H9 (cell line): ENCODE results near the gene OR9K2. TPM values are rescaled to one million over a fixed set of nuclear protein-coding genes. Genes with fewer than 3 reads are reported as not detected.

Experiments
- DNase-seq: peaks from one replicate; pipeline ENCODE4 v3.0.0-alpha.2; 2017
- H2AFZ ChIP-seq: one replicate; pipeline ENCODE4 v1.6.1; 2013; ENCODE audit warnings: mild to moderate bottlenecking, low read length, control low read depth, moderate library complexity
- H2AK5ac ChIP-seq: 2 replicates; pipeline ENCODE4 v1.6.1; 2013; ENCODE audit warnings: low read length, control low read depth, mixed read lengths; ENCODE audit not compliant: insufficient read length
- H2BK120ac ChIP-seq: one replicate; pipeline ENCODE4 v1.6.1; 2013; ENCODE audit warnings: low read depth, mild to moderate bottlenecking, low read length, control low read depth, inconsistent platforms; ENCODE audit not compliant: poor library complexity, severe bottlenecking
- H2BK12ac ChIP-seq: 2 replicates; pipeline ENCODE4 v1.6.1; 2013; ENCODE audit warnings: low read length, control low read depth, mixed read lengths, low read depth; ENCODE audit not compliant: insufficient read length
- H2BK15ac ChIP-seq: 2 replicates; pipeline ENCODE4 v1.6.1; 2013; ENCODE audit warnings: low read depth, low read length, control low read depth
- H2BK20ac ChIP-seq: one replicate; pipeline ENCODE4 v1.6.1; 2013; ENCODE audit warnings: low read depth, mild to moderate bottlenecking, low read length, control low read depth, inconsistent platforms; ENCODE audit not compliant: poor library complexity, severe bottlenecking
- H2BK5ac ChIP-seq: 2 replicates; pipeline ENCODE4 v1.6.1; 2013; ENCODE audit warnings: low read length, control low read depth, mixed read lengths; ENCODE audit not compliant: insufficient read length
- H3K14ac ChIP-seq: 2 replicates; pipeline ENCODE4 v1.6.1; 2013; ENCODE audit warnings: low read length, control low read depth; ENCODE audit not compliant: insufficient read depth
- H3K18ac ChIP-seq: 2 replicates; pipeline ENCODE4 v1.6.1; 2013; ENCODE audit warnings: low read depth, mild to moderate bottlenecking, mixed read lengths, low read length, control low read depth; ENCODE audit not compliant: insufficient read length
- H3K23ac ChIP-seq: 2 replicates; pipeline ENCODE4 v1.6.1; 2013; ENCODE audit warnings: low read length, control low read depth, mixed read lengths, low read depth; ENCODE audit not compliant: insufficient read length
- H3K23me2 ChIP-seq: 2 replicates; pipeline ENCODE4 v1.6.1; 2013; ENCODE audit warnings: low read depth, mild to moderate bottlenecking, mixed read lengths, low read length, control low read depth; ENCODE audit not compliant: insufficient read length, poor library complexity, severe bottlenecking
- H3K27ac ChIP-seq: 2 replicates; pipeline ENCODE4 v1.5.1; 2013; ENCODE audit warnings: low read length, control low read depth, mixed read lengths, low read depth; ENCODE audit not compliant: insufficient read length
- H3K27me3 ChIP-seq: 2 replicates; pipeline ENCODE4 v1.6.1; 2013; ENCODE audit warnings: low read length, control low read depth, inconsistent platforms; ENCODE audit not compliant: insufficient read depth
- H3K4ac ChIP-seq: 2 replicates; pipeline ENCODE4 v1.6.1; 2013; ENCODE audit warnings: low read depth, mild to moderate bottlenecking, control low read depth, inconsistent platforms, low read length, moderate library complexity
- H3K4me1 ChIP-seq: 2 replicates; pipeline ENCODE4 v1.6.1; 2013; ENCODE audit warnings: low read length, control low read depth, inconsistent platforms; ENCODE audit not compliant: insufficient read depth
- H3K4me2 ChIP-seq: 2 replicates; pipeline ENCODE4 v1.6.1; 2013; ENCODE audit warnings: low read length, control low read depth, mixed read lengths; ENCODE audit not compliant: insufficient read length, insufficient read depth
- H3K56ac ChIP-seq: 2 replicates; pipeline ENCODE4 v1.6.1; 2013; ENCODE audit warnings: low read depth, mild to moderate bottlenecking, mixed read lengths, low read length, control low read depth; ENCODE audit not compliant: insufficient read length
- H3K79me1 ChIP-seq: 2 replicates; pipeline ENCODE4 v1.6.1; 2013; ENCODE audit warnings: low read depth, mild to moderate bottlenecking, moderate library complexity, low read length, control low read depth, inconsistent platforms; ENCODE audit not compliant: insufficient read depth, poor library complexity, severe bottlenecking
- H3K79me2 ChIP-seq: 2 replicates; pipeline ENCODE4 v1.6.1; 2013; ENCODE audit warnings: low read length, control low read depth, inconsistent platforms; ENCODE audit not compliant: insufficient read depth
- H3K9ac ChIP-seq: 2 replicates; pipeline ENCODE4 v1.6.1; 2013; ENCODE audit warnings: low read length, control low read depth, mixed read lengths; ENCODE audit not compliant: insufficient read length; ENCODE audit errors: extremely low read depth
- H3K9me3 ChIP-seq: one replicate; pipeline ENCODE4 v1.6.1; 2013; ENCODE audit warnings: low read depth, low read length, inconsistent platforms; ENCODE audit not compliant: control insufficient read depth
- H3T11ph ChIP-seq: one replicate; pipeline ENCODE4 v1.6.1; 2013; ENCODE audit warnings: mild to moderate bottlenecking, low read length, control low read depth, inconsistent platforms
- H4K20me1 ChIP-seq: one replicate; pipeline ENCODE4 v1.6.1; 2013; ENCODE audit not compliant: control insufficient read depth, insufficient read length, insufficient read depth
- H4K5ac ChIP-seq: 2 replicates; pipeline ENCODE4 v1.6.1; 2013; ENCODE audit warnings: low read depth, mild to moderate bottlenecking, mixed read lengths, low read length, control low read depth; ENCODE audit not compliant: insufficient read length
- H4K8ac ChIP-seq: replicated peaks from 2 replicates; pipeline ENCODE4 v1.6.1; 2013; ENCODE audit warnings: low read length, control low read depth, mixed read lengths, low read depth; ENCODE audit not compliant: insufficient read length
- H4K91ac ChIP-seq: 2 replicates; pipeline ENCODE4 v1.6.1; 2013; ENCODE audit warnings: low read depth, mild to moderate bottlenecking, moderate library complexity, mixed read lengths, low read length, control low read depth; ENCODE audit not compliant: insufficient read length
- H3K27ac Mint-ChIP-seq, 3 experiments: 2 replicates in 2 of 3; 3 replicates in 1 of 3; pipeline ENCODE4 v1.8.0; 2020 to 2021; ENCODE audit warnings: mixed read lengths in 3 of 3, mild to moderate bottlenecking in 1 of 3, moderate library complexity in 1 of 3
- H3K27me3 Mint-ChIP-seq: 2 replicates; pipeline ENCODE4 v1.8.0; 2021; ENCODE audit warnings: low read depth, mild to moderate bottlenecking, moderate library complexity, mixed read lengths
- H3K36me3 Mint-ChIP-seq, 3 experiments: 2 replicates in 2 of 3; 3 replicates in 1 of 3; pipeline ENCODE4 v1.8.0; 2020 to 2021; ENCODE audit warnings: low read depth in 3 of 3, mixed read lengths in 3 of 3; ENCODE audit not compliant: insufficient read depth in 1 of 3
- H3K4me1 Mint-ChIP-seq, 2 experiments: 2 replicates each; pipeline ENCODE4 v1.8.0; 2020; ENCODE audit warnings: mixed read lengths in 2 of 2
- H3K4me3 Mint-ChIP-seq, 2 experiments: 2 replicates in 1 of 2; 3 replicates in 1 of 2; pipeline ENCODE4 v1.8.0; 2020 to 2021; ENCODE audit warnings: mild to moderate bottlenecking in 2 of 2, mixed read lengths in 2 of 2, moderate library complexity in 1 of 2
- H3K9me3 Mint-ChIP-seq, 2 experiments: 2 replicates in 1 of 2; 3 replicates in 1 of 2; pipeline ENCODE4 v1.8.0; 2020; ENCODE audit warnings: mild to moderate bottlenecking in 2 of 2, mixed read lengths in 2 of 2, moderate library complexity in 1 of 2
- WGBS: extraction: QIAGEN DNeasy Blood & Tissue Kit; methylation state at CpG from one replicate; pipeline ENCODE4 v1.1.7; 2013; ENCODE audit warnings: missing lambda C conversion rate, low lambda C conversion rate, mixed read lengths; ENCODE audit not compliant: insufficient read length; ENCODE audit errors: extremely low coverage; 5-methylcytosine and 5-hydroxymethylcytosine counted together
- long read RNA-seq: library from polyadenylated mRNA; unstranded; transcript quantifications from one replicate; pipeline ENCODE4 v2.0.0, GENCODE V29; 2020
- total RNA-seq: library from RNA; stranded (reverse); gene quantifications from 2 replicates; pipeline ENCODE4 v1.2.1, GENCODE V29; 2021
- TF ChIP-seq, protein P1 (sequence below): fragments of 200-600 bp; sonication (generic); conservative IDR thresholded peaks from 3 replicates; pipeline ENCODE4 v1.8.0; 2021; ENCODE audit warnings: antibody characterized with exemption, mild to moderate bottlenecking

Gene OR9K2, protein sequence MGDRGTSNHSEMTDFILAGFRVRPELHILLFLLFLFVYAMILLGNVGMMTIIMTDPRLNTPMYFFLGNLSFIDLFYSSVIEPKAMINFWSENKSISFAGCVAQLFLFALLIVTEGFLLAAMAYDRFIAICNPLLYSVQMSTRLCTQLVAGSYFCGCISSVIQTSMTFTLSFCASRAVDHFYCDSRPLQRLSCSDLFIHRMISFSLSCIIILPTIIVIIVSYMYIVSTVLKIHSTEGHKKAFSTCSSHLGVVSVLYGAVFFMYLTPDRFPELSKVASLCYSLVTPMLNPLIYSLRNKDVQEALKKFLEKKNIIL
- total RNA-seq: not detected in 2 replicates
- long read RNA-seq: 0 reads

DNA sequence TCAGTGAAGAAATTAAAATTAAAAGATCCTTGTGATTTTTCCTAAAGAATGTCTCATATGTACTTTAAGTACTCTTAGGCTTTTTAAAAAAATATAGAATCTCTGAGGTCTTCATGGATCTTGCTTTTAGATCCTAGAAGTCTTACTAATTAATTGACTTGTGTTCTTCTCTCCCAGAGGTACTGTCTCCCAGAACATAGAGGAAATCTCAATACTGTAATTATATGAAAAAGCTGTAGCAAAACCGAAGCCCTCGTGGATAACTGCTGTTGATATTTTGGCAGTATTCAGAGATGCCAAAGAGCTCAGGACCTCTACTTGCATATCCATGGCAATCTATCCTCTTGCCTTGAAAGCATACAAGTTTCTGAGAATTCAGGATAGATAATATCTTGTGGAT is at the start of gene OR9K2:
Gene OR9K2, plus strand, starts transcription at position 301 of the 400 bp plus-strand sequence. CDS start 3,429 bp downstream, outside the sequence.
- Histone ChIP-seq H3K27me3 (no peaks in the 10 kb centered on the region), H4K5ac (no peak within 1 kb of the TSS), H3K14ac (no peak within 1 kb of the TSS), H2BK20ac (no peak within 1 kb of the TSS), H2AFZ (no peak within 1 kb of the TSS), H3K56ac (no peak within 1 kb of the TSS), H3K4me2 (no peak within 1 kb of the TSS), H3K4ac (no peak within 1 kb of the TSS), H2BK5ac (no peak within 1 kb of the TSS), H3K4me1 (no peaks in the 10 kb centered on the region), H3K27ac (no peak within 1 kb of the TSS), H3T11ph (no peak within 1 kb of the TSS), H3K23me2 (no peaks in the 10 kb centered on the region), H2BK12ac (no peak within 1 kb of the TSS), H3K18ac (no peak within 1 kb of the TSS), H3K79me2 (no peaks in the 10 kb centered on the region), H2BK15ac (no peak within 1 kb of the TSS), H3K79me1 (no peaks in the 10 kb centered on the region), H4K8ac (no peak within 1 kb of the TSS), H3K9ac (no peak within 1 kb of the TSS), H3K23ac (no peak within 1 kb of the TSS), H2BK120ac (no peak within 1 kb of the TSS), H4K20me1 (no peaks in the 10 kb centered on the region), H4K91ac (no peak within 1 kb of the TSS), H2AK5ac (no peak within 1 kb of the TSS), H3K9me3 (no peaks in the 10 kb centered on the region)
- H3K4me1 Mint-ChIP-seq: no peaks in the 10 kb centered on the region
- WGBS: no CpG with 5 or more reads among the region's 2 CpGs
- TF ChIP-seq, protein P1, sequence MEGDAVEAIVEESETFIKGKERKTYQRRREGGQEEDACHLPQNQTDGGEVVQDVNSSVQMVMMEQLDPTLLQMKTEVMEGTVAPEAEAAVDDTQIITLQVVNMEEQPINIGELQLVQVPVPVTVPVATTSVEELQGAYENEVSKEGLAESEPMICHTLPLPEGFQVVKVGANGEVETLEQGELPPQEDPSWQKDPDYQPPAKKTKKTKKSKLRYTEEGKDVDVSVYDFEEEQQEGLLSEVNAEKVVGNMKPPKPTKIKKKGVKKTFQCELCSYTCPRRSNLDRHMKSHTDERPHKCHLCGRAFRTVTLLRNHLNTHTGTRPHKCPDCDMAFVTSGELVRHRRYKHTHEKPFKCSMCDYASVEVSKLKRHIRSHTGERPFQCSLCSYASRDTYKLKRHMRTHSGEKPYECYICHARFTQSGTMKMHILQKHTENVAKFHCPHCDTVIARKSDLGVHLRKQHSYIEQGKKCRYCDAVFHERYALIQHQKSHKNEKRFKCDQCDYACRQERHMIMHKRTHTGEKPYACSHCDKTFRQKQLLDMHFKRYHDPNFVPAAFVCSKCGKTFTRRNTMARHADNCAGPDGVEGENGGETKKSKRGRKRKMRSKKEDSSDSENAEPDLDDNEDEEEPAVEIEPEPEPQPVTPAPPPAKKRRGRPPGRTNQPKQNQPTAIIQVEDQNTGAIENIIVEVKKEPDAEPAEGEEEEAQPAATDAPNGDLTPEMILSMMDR: no peak
- no peak within 1 kb of the TSS for H3K27ac Mint-ChIP-seq
- no peak within 1 kb of the TSS for H3K4me3 Mint-ChIP-seq
- peaks cover 0 to 2% of the 10 kb centered on the region in 2 experiments; a peak in 2 of 5 replicates for H3K9me3 Mint-ChIP-seq
- peaks cover 3% of the 10 kb centered on the region for H3K27me3 Mint-ChIP-seq
- no peak for DNase-seq
- H3K36me3 Mint-ChIP-seq: 0 out of 7 replicates have a peak, but pooled peaks cover 0 to 4% (median 0%) of the 10 kb centered on the region in 3 experiments
